ENCODE results near the gene HDAC4.
A peak's percentile ranks its signal among the peaks of the same experiment; 100 is the strongest.
"Not testable (repeated sequence)": the region's sequence is repeated elsewhere in the genome, so short reads cannot be mapped to it uniquely, and the experiment has no call there.

Gene HDAC4

GRCh38 chr2:239046822-239047221, 354.0 kb downstream of the HDAC4 start:
- peaks cover 4% of the 10 kb centered on the region for H3K4me1 Mint-ChIP-seq
- no peak overlapping the region for H3K27ac Mint-ChIP-seq
- no peaks in the 10 kb centered on the region for H3K27me3 Mint-ChIP-seq
- H3K4me3 Mint-ChIP-seq, result no peak overlapping the region
- CTCF ChIA-PET, result no interaction called here
- no peak for DNase-seq
- no peaks in the 10 kb centered on the region for H3K9me3 Mint-ChIP-seq
- H3K36me3 Mint-ChIP-seq, result peaks cover 8% of the 10 kb centered on the region

- peaks cover 4% of the 10 kb centered on the region for H3K4me1 Mint-ChIP-seq
- DNase-seq, result peak; percentile 14
- peaks cover 15% of the 10 kb centered on the region for H3K27me3 Mint-ChIP-seq
- H3K36me3 Mint-ChIP-seq, result peaks cover 1% of the 10 kb centered on the region
- H3K4me3 Mint-ChIP-seq, result no peak overlapping the region
- no peaks in the 10 kb centered on the region for H3K9me3 Mint-ChIP-seq
- CTCF ChIA-PET, result no interaction called here
- no peak overlapping the region for H3K27ac Mint-ChIP-seq
Measured at GRCh38 chr2:239044336-239044735, 356.5 kb downstream of the HDAC4 start.

GRCh38 chr2:239043326-239043725, 357.5 kb downstream of the HDAC4 start:
- DNase-seq, result no peak
- Mint-ChIP-seq H3K4me1 (peaks cover 4% of the 10 kb centered on the region), H3K36me3 (no peaks in the 10 kb centered on the region), H3K9me3 (no peaks in the 10 kb centered on the region), H3K27me3 (peaks cover 20% of the 10 kb centered on the region), H3K4me3 (no peak overlapping the region), H3K27ac (no peak overlapping the region)
- CTCF ChIA-PET, result no interaction called here

GRCh38 chr2:239042551-239043320, 358.1 kb downstream of the HDAC4 start:
- Mint-ChIP-seq H3K36me3 (no peaks in the 10 kb centered on the region), H3K27ac (no peak overlapping the region), H3K9me3 (no peaks in the 10 kb centered on the region), H3K4me1 (peaks cover 4% of the 10 kb centered on the region), H3K4me3 (no peak overlapping the region), H3K27me3 (peaks cover 20% of the 10 kb centered on the region)
- CTCF ChIA-PET, result no interaction called here
- peak; percentile 7 for DNase-seq

- Mint-ChIP-seq H3K4me1 (peaks cover 4% of the 10 kb centered on the region), H3K27me3 (peaks cover 23% of the 10 kb centered on the region), H3K4me3 (no peak overlapping the region), H3K36me3 (no peaks in the 10 kb centered on the region), H3K9me3 (no peaks in the 10 kb centered on the region), H3K27ac (no peak overlapping the region)
- DNase-seq, result peak; percentile 9
- CTCF ChIA-PET, result no interaction called here
Measured at GRCh38 chr2:239042046-239042445, 358.8 kb downstream of the HDAC4 start.

GRCh38 chr2:239041062-239041461, 359.8 kb downstream of the HDAC4 start:
- Mint-ChIP-seq H3K4me3 (no peak overlapping the region), H3K27ac (no peak overlapping the region), H3K9me3 (no peaks in the 10 kb centered on the region), H3K27me3 (peaks cover 23% of the 10 kb centered on the region), H3K36me3 (no peaks in the 10 kb centered on the region), H3K4me1 (peaks cover 4% of the 10 kb centered on the region)
- DNase-seq, result peak; percentile 16
- CTCF ChIA-PET, result no interaction called here

- no peak overlapping the region for H3K27ac Mint-ChIP-seq
Measured at GRCh38 chr2:239040152-239040761, 360.6 kb downstream of the HDAC4 start.

GRCh38 chr2:239039479-239039861, 361.4 kb downstream of the HDAC4 start:
- Mint-ChIP-seq H3K9me3 (no peaks in the 10 kb centered on the region), H3K4me1 (no peaks in the 10 kb centered on the region), H3K27ac (no peak overlapping the region), H3K36me3 (no peaks in the 10 kb centered on the region), H3K4me3 (no peak overlapping the region), H3K27me3 (peaks cover 24% of the 10 kb centered on the region)
- CTCF ChIA-PET, result interaction anchor here (0.7 kb wide), 1 partner anchor 264 kb away, joined by 3 read pairs; no protein-coding TSS in a partner anchor
- DNase-seq, result peak; percentile 14

More at GRCh38 chr2:239040152-239040761, 360.6 kb downstream of the HDAC4 start:
- peak; percentile 12 for DNase-seq
- H3K4me1 Mint-ChIP-seq, result peaks cover 4% of the 10 kb centered on the region
- CTCF ChIA-PET, result no interaction called here
- no peaks in the 10 kb centered on the region for H3K36me3 Mint-ChIP-seq
- H3K4me3 Mint-ChIP-seq, result no peak overlapping the region
- peaks cover 23% of the 10 kb centered on the region for H3K27me3 Mint-ChIP-seq
- H3K9me3 Mint-ChIP-seq, result no peaks in the 10 kb centered on the region

GRCh38 chr2:239038773-239039478, 361.9 kb downstream of the HDAC4 start:
- DNase-seq, result peak; percentile 16
- H3K4me3 Mint-ChIP-seq, result no peak overlapping the region
- H3K4me1 Mint-ChIP-seq, result no peaks in the 10 kb centered on the region
- H3K27ac Mint-ChIP-seq, result no peak overlapping the region
- CTCF ChIA-PET, result interaction anchor here (0.7 kb wide), 1 partner anchor 265 kb away, joined by 3 read pairs; no protein-coding TSS in a partner anchor
- no peaks in the 10 kb centered on the region for H3K36me3 Mint-ChIP-seq
- no peaks in the 10 kb centered on the region for H3K9me3 Mint-ChIP-seq
- peaks cover 27% of the 10 kb centered on the region for H3K27me3 Mint-ChIP-seq

GRCh38 chr2:239038284-239038683, 362.5 kb downstream of the HDAC4 start:
- H3K9me3 Mint-ChIP-seq, H3K4me1 Mint-ChIP-seq, H3K4me3 Mint-ChIP-seq, DNase-seq, H3K27ac Mint-ChIP-seq, H3K36me3 Mint-ChIP-seq, CTCF ChIA-PET: not testable (repeated sequence)
- peaks cover 31% of the 10 kb centered on the region for H3K27me3 Mint-ChIP-seq

GRCh38 chr2:239037559-239037910, 363.3 kb downstream of the HDAC4 start:
- CTCF ChIA-PET, result no interaction called here
- DNase-seq, result peak; percentile 6
- Mint-ChIP-seq H3K4me3 (no peak overlapping the region), H3K27me3 (peaks cover 33% of the 10 kb centered on the region), H3K9me3 (no peaks in the 10 kb centered on the region), H3K27ac (peak overlapping the region; percentile 29), H3K4me1 (no peaks in the 10 kb centered on the region), H3K36me3 (no peaks in the 10 kb centered on the region)

- DNase-seq, result peak; percentile 16
- H3K4me1 Mint-ChIP-seq, result no peaks in the 10 kb centered on the region
- H3K27ac Mint-ChIP-seq, result no peak overlapping the region
- H3K27me3 Mint-ChIP-seq, result peaks cover 33% of the 10 kb centered on the region
- no peaks in the 10 kb centered on the region for H3K36me3 Mint-ChIP-seq
- H3K4me3 Mint-ChIP-seq, result no peak overlapping the region
- no peaks in the 10 kb centered on the region for H3K9me3 Mint-ChIP-seq
- CTCF ChIA-PET, result interaction anchor here (0.6 kb wide), 1 partner anchor 564 kb away, joined by 3 read pairs; no protein-coding TSS in a partner anchor
Measured at GRCh38 chr2:239036819-239037558, 363.8 kb downstream of the HDAC4 start.

- no peak overlapping the region for H3K27ac Mint-ChIP-seq
- peaks cover 28% of the 10 kb centered on the region for H3K27me3 Mint-ChIP-seq
- H3K4me1 Mint-ChIP-seq, result no peaks in the 10 kb centered on the region
- no peak overlapping the region for H3K4me3 Mint-ChIP-seq
- no peaks in the 10 kb centered on the region for H3K36me3 Mint-ChIP-seq
- CTCF ChIA-PET, result interaction anchor here (0.6 to 1.0 kb wide), 2 partner anchors 231 to 563 kb away, joined by 3 to 4 read pairs; no protein-coding TSS in a partner anchor
- H3K9me3 Mint-ChIP-seq, result no peaks in the 10 kb centered on the region
- peak; percentile 42 for DNase-seq
Measured at GRCh38 chr2:239035997-239036731, 364.7 kb downstream of the HDAC4 start.
